ENCODE results near the gene OR10H1. TPM values are rescaled to one million over a fixed set of nuclear protein-coding genes. Genes with fewer than 3 reads are reported as not detected.

OR10H1 gene
- polyA plus RNA-seq, 3 donors, result not detected

DNA sequence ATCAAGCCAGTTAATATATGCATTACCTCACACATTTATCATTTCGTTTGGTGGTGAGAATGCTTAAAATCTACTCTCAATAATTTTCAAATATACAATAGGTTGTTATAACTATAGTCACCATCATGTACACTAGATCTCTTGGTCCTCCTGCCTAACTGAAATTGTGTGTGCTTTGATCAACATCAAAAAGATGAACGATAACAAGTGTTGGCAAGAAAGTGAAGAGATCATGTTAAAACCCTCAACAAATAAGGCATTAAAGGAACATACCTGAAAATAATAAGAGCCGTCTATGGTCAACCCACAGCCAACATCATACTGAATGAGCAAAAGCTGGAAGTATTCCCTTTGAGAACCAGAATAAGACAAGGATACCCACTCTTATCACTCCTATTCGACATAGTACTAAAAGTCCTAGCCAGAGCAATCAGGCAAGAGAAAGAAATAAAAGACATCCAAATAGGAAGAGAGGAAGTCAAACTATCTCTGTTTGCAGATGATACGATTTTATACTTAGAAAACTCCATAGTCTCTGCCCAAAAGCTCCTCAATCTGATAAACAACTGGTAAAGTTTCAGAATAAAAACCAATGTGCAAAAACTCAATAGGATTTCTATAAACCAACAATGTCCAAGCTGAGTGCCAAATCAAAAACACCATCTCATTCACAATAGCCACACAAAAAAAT, 27.9 kb upstream of the OR10H1 start:
- no peak overlapping the region for H3K27ac Mint-ChIP-seq
- no CpG with 5 or more reads among the region's 5 CpGs for WGBS (ENCODE audit: insufficient coverage)

DNA sequence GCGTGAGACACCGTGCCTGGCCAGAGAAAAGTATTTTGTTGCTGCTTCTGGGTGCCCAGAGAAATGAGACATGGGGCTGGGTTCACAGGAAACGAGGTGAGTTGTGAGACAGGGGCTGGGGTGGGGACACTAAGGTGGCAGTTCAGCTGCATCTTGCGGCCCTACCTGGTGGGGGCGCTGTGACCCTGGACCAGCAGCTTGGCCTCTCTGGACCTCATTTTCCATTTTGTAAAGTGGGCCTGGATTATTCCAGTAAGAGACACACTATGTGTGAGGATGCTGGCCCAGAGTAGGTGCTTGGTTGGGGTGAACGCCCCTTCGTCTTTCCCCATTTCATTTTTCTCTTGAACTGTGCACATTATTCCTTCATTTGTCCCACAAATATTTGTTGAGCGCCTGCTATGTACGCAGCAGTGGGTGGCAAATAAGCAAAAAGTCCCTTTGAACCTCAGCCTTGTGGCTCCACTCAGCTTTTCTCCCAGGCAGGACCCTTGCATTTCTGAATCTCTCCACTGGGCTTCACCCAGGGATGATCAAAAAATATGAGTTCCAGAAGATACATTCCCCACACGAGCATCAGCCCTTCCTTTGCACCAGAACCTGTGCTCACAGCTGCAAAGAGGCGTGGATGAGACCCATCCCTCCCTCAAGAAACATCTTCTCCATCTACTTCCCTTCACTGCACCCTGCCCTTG, 26.6 kb upstream of the OR10H1 start:
- Histone ChIP-seq H3K4me3 (replicated peaks in 1 of 3; ENCODE audit: low read depth in 2 of 3, low read length in 3 of 3) (no peak overlapping the region), H3K79me2 (ENCODE audit: insufficient read depth, low read length) (no peaks in the 10 kb centered on the region), H3K27ac (ENCODE audit: low read depth in 1 of 2, low read length in 2 of 2) (no peak overlapping the region), H3K4me1 (ENCODE audit: control insufficient read depth in 1 of 2, insufficient read depth in 2 of 2, low read length in 2 of 2) (peaks cover 0 to 11% of the 10 kb centered on the region in 2 donors), H2AFZ (ENCODE audit: insufficient read depth, low read depth, low read length, poor library complexity, severe bottlenecking) (no peak overlapping the region), H3K9me3 (replicated peaks in 1 of 2; ENCODE audit: control insufficient read depth in 1 of 2, insufficient read depth in 1 of 2, low read length in 2 of 2) (no peaks in the 10 kb centered on the region), H3K36me3 (replicated peaks in 1 of 2; ENCODE audit: control insufficient read depth in 1 of 2, insufficient read depth in 2 of 2, low read length in 2 of 2) (no peaks in the 10 kb centered on the region), H3K4me2 (replicated peaks; ENCODE audit: extremely low read depth, low read length, poor library complexity, severe bottlenecking) (no peak overlapping the region), H4K20me1 (ENCODE audit: insufficient read depth, low read length) (no peaks in the 10 kb centered on the region), H3K27me3 (ENCODE audit: control insufficient read depth in 2 of 2, insufficient read depth in 2 of 2, low read length in 2 of 2) (no peaks in the 10 kb centered on the region), H3K9ac (ENCODE audit: insufficient read depth, low read length, poor library complexity, severe bottlenecking) (no peak overlapping the region)
- intact Hi-C loops (cut with micrococcal nuclease), result no loop called here
- no peaks in the 10 kb centered on the region for H3K36me3 Mint-ChIP-seq
- WGBS (ENCODE audit: insufficient coverage), result 76% methylated on average over 6 of the region's 11 CpGs
- no peak for DNase-seq
- H3K27me3 Mint-ChIP-seq (ENCODE audit: low read depth in 3 of 3), result peaks cover 2 to 3% (median 3%) of the 10 kb centered on the region in 3 donors
- H3K9me3 Mint-ChIP-seq, result no peaks in the 10 kb centered on the region
- peaks cover 17% of the 10 kb centered on the region for H3K4me1 Mint-ChIP-seq
- H3K27ac Mint-ChIP-seq, result no peak overlapping the region
- TF ChIP-seq, protein P1, sequence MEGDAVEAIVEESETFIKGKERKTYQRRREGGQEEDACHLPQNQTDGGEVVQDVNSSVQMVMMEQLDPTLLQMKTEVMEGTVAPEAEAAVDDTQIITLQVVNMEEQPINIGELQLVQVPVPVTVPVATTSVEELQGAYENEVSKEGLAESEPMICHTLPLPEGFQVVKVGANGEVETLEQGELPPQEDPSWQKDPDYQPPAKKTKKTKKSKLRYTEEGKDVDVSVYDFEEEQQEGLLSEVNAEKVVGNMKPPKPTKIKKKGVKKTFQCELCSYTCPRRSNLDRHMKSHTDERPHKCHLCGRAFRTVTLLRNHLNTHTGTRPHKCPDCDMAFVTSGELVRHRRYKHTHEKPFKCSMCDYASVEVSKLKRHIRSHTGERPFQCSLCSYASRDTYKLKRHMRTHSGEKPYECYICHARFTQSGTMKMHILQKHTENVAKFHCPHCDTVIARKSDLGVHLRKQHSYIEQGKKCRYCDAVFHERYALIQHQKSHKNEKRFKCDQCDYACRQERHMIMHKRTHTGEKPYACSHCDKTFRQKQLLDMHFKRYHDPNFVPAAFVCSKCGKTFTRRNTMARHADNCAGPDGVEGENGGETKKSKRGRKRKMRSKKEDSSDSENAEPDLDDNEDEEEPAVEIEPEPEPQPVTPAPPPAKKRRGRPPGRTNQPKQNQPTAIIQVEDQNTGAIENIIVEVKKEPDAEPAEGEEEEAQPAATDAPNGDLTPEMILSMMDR (IDR thresholded peaks at IDR 0.05), result no peak
- H3K4me3 Mint-ChIP-seq, result no peak overlapping the region

More for the DNA sequence above, 27.9 kb upstream of the OR10H1 start:
- Histone ChIP-seq H3K4me1 (ENCODE audit: control insufficient read depth in 1 of 2, insufficient read depth in 2 of 2, low read length in 2 of 2) (no peaks in the 10 kb centered on the region), H3K27ac (ENCODE audit: low read depth in 1 of 2, low read length in 2 of 2) (no peak overlapping the region), H4K20me1 (ENCODE audit: insufficient read depth, low read length) (no peaks in the 10 kb centered on the region), H3K4me2 (replicated peaks; ENCODE audit: extremely low read depth, low read length, poor library complexity, severe bottlenecking) (no peak overlapping the region), H3K9ac (ENCODE audit: insufficient read depth, low read length, poor library complexity, severe bottlenecking) (no peak overlapping the region), H2AFZ (ENCODE audit: insufficient read depth, low read depth, low read length, poor library complexity, severe bottlenecking) (no peak overlapping the region), H3K36me3 (replicated peaks in 1 of 2; ENCODE audit: control insufficient read depth in 1 of 2, insufficient read depth in 2 of 2, low read length in 2 of 2) (no peaks in the 10 kb centered on the region), H3K79me2 (ENCODE audit: insufficient read depth, low read length) (no peaks in the 10 kb centered on the region), H3K27me3 (ENCODE audit: control insufficient read depth in 2 of 2, insufficient read depth in 2 of 2, low read length in 2 of 2) (no peaks in the 10 kb centered on the region), H3K9me3 (replicated peaks in 1 of 2; ENCODE audit: control insufficient read depth in 1 of 2, insufficient read depth in 1 of 2, low read length in 2 of 2) (no peaks in the 10 kb centered on the region), H3K4me3 (replicated peaks in 1 of 3; ENCODE audit: low read depth in 2 of 3, low read length in 3 of 3) (no peak overlapping the region)
- Mint-ChIP-seq H3K27me3 (ENCODE audit: low read depth in 3 of 3) (peaks cover 2 to 3% (median 2%) of the 10 kb centered on the region in 3 donors), H3K4me3 (no peak overlapping the region), H3K36me3 (no peaks in the 10 kb centered on the region), H3K4me1 (peaks cover 7% of the 10 kb centered on the region), H3K9me3 (no peaks in the 10 kb centered on the region)
- DNase-seq, result no peak
- TF ChIP-seq, protein P1 (IDR thresholded peaks at IDR 0.05), result no peak
- intact Hi-C loops (cut with micrococcal nuclease), result no loop called here
